ENCODE measurements around the gene VCL. TPM values are rescaled to one million over a fixed set of nuclear protein-coding genes. Genes with fewer than 3 reads are reported as not detected.

Gene VCL
- total RNA-seq, 1 experiment from 2014 or later, result 382 TPM

GRCh38 chr10:74104480-74104879 is 106.6 kb downstream of the VCL start:
- no peaks in the 10 kb centered on the region for H3K9me2 ChIP-seq (replicated peaks; ENCODE audit: low read length)
- no peaks in the 10 kb centered on the region for H3K79me2 ChIP-seq (ENCODE audit: low read length)
- ATAC-seq (no peak), DNase-seq (no peak)
- no peak overlapping the region for H3K9ac ChIP-seq (ENCODE audit: low read length)
- H3K27ac ChIP-seq (ENCODE audit: low read length), result no peak overlapping the region
- BruUV-seq (replicated peaks), result no TSS peak
- peaks cover 86% of the 10 kb centered on the region for H3K36me3 ChIP-seq (ENCODE audit: low read depth, low read length)
- TF ChIP-seq CTCF (conservative IDR thresholded peaks at IDR 0.05; ENCODE audit: low read depth, low read length) (no peak), EZH2 (IDR thresholded peaks at IDR 0.05; ENCODE audit: low read length, unreplicated experiment) (no peak), EZH2phosphoT487 (IDR thresholded peaks at IDR 0.05; ENCODE audit: borderline replicate concordance, low read length) (no peak)
- no peak overlapping the region for H2AFZ ChIP-seq (ENCODE audit: low read length)
- ChIA-PET CTCF (interaction anchor here (1.0 to 1.2 kb wide), 2 partner anchors 20 to 218 kb away, joined by 3 to 4 read pairs; no protein-coding TSS in a partner anchor), POLR2A (ENCODE audit: unreplicated experiment) (no interaction called here)
- no peaks in the 10 kb centered on the region for H3K27me3 ChIP-seq (ENCODE audit: low read length)
- H3K9me3 ChIP-seq (ENCODE audit: low read length), result no peaks in the 10 kb centered on the region
- no peak overlapping the region for H3K4me2 ChIP-seq (ENCODE audit: low read length)
- H4K20me1 ChIP-seq (ENCODE audit: low read length), result no peaks in the 10 kb centered on the region; the same call in 1 of the 2 replicates
- H3K4me3 ChIP-seq (ENCODE audit: low read length), result no peak overlapping the region
- no peaks in the 10 kb centered on the region for H3K4me1 ChIP-seq (ENCODE audit: insufficient read depth, low read length)
- intact Hi-C loops (cut with micrococcal nuclease), result no loop called here
- peaks cover 10% of the 10 kb centered on the region for H3F3A ChIP-seq (ENCODE audit: low read length, unreplicated experiment)

GRCh38 chr10:74104996-74105395 is 107.1 kb downstream of the VCL start:
- no peak overlapping the region for H3K4me2 ChIP-seq (ENCODE audit: low read length)
- intact Hi-C loops (cut with micrococcal nuclease), result no loop called here
- peaks cover 2% of the 10 kb centered on the region for H4K20me1 ChIP-seq (ENCODE audit: low read length)
- H3K36me3 ChIP-seq (ENCODE audit: low read depth, low read length), result peaks cover 86% of the 10 kb centered on the region
- H3K4me1 ChIP-seq (ENCODE audit: insufficient read depth, low read length), result no peaks in the 10 kb centered on the region
- H3K9me3 ChIP-seq (ENCODE audit: low read length), result no peaks in the 10 kb centered on the region
- POLR2A ChIA-PET (ENCODE audit: unreplicated experiment), result interaction anchor here (0.5 kb wide), 1 partner anchor 15 kb away, joined by 3 read pairs; no protein-coding TSS in a partner anchor
- DNase-seq (no peak), ATAC-seq (no peak)
- BruUV-seq (replicated peaks), result no TSS peak
- H3K4me3 ChIP-seq (ENCODE audit: low read length), result no peak overlapping the region
- H2AFZ ChIP-seq (ENCODE audit: low read length), result no peak overlapping the region
- H3F3A ChIP-seq (ENCODE audit: low read length, unreplicated experiment), result peaks cover 13% of the 10 kb centered on the region
- H3K27ac ChIP-seq (ENCODE audit: low read length), result no peak overlapping the region
- H3K9ac ChIP-seq (ENCODE audit: low read length), result no peak overlapping the region
- no peaks in the 10 kb centered on the region for H3K79me2 ChIP-seq (ENCODE audit: low read length)
- CTCF ChIA-PET, result interaction anchor here (1.0 to 1.2 kb wide), 2 partner anchors 19 to 219 kb away, joined by 3 to 4 read pairs; no protein-coding TSS in a partner anchor
- H3K9me2 ChIP-seq (replicated peaks; ENCODE audit: low read length), result no peaks in the 10 kb centered on the region
- no peaks in the 10 kb centered on the region for H3K27me3 ChIP-seq (ENCODE audit: low read length)
- TF ChIP-seq EZH2phosphoT487 (IDR thresholded peaks at IDR 0.05; ENCODE audit: borderline replicate concordance, low read length) (no peak), CTCF (conservative IDR thresholded peaks at IDR 0.05; ENCODE audit: low read depth, low read length) (no peak), EZH2 (IDR thresholded peaks at IDR 0.05; ENCODE audit: low read length, unreplicated experiment) (no peak)

- Histone ChIP-seq H3K4me2 (ENCODE audit: low read length) (no peak overlapping the region), H3K36me3 (ENCODE audit: low read depth, low read length) (peaks cover 92% of the 10 kb centered on the region), H3K9me2 (replicated peaks; ENCODE audit: low read length) (no peaks in the 10 kb centered on the region), H3K9ac (ENCODE audit: low read length) (no peak overlapping the region), H3F3A (ENCODE audit: low read length, unreplicated experiment) (peaks cover 10% of the 10 kb centered on the region), H2AFZ (ENCODE audit: low read length) (no peak overlapping the region), H4K20me1 (ENCODE audit: low read length) (peaks cover 11% of the 10 kb centered on the region), H3K4me1 (ENCODE audit: insufficient read depth, low read length) (no peaks in the 10 kb centered on the region), H3K4me3 (ENCODE audit: low read length) (no peak overlapping the region), H3K9me3 (ENCODE audit: low read length) (no peaks in the 10 kb centered on the region), H3K27ac (ENCODE audit: low read length) (no peak overlapping the region), H3K79me2 (ENCODE audit: low read length) (0 out of 2 replicates have a peak, but pooled peaks cover 7% of the 10 kb centered on the region), H3K27me3 (ENCODE audit: low read length) (no peaks in the 10 kb centered on the region)
- ChIA-PET CTCF (interaction anchor here (0.5 to 1.7 kb wide), 6 partner anchors 21 to 273 kb away, joined by 3 to 6 read pairs (median 4); no protein-coding TSS in a partner anchor), POLR2A (ENCODE audit: unreplicated experiment) (interaction anchor here (0.5 kb wide), 1 partner anchor 139 kb away, joined by 9 read pairs; no protein-coding TSS in a partner anchor)
- ATAC-seq (no peak), DNase-seq (no peak)
- intact Hi-C loops (cut with micrococcal nuclease), result no loop called here
- TF ChIP-seq EZH2phosphoT487 (IDR thresholded peaks at IDR 0.05; ENCODE audit: borderline replicate concordance, low read length) (no peak), CTCF (conservative IDR thresholded peaks at IDR 0.05; ENCODE audit: low read depth, low read length) (0 out of 2 replicates have a peak, but pooled peaks have one; percentile 24), EZH2 (IDR thresholded peaks at IDR 0.05; ENCODE audit: low read length, unreplicated experiment) (no peak)
- no TSS peak for BruUV-seq (replicated peaks)
These were observed 109.5 kb downstream of the VCL start for GRCh38 chr10:74107391-74107790.
